Measurements from ENCODE around the gene ARRB2.

Gene ARRB2

DNA sequence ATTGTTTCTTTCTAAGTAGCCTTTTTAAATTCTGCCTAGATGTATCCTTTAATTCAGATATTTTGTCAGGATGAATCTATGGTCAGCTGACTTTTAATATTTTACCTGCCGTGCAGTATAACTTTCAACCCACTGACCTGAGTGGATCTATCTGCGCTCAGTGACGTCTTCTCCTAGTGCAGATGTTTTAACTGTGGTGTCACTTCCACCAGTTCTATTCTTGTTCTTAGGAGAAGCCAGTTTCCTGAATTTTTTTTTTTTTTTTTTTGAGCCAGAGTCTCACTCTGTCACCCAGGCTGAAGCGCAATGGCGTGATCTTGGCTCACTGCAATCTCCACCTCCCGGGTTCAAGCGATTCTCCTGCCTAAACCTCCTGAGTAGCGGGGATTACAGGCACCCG, 56.3 kb downstream of the ARRB2 start:
- DNase-seq, result no peak

- DNase-seq, result no peak
Observed at GRCh38 chr17:4768298-4768697, 57.9 kb downstream of the ARRB2 start.

- no peak for DNase-seq
Observed at GRCh38 chr17:4769628-4770027, 59.2 kb downstream of the ARRB2 start.
